SK-N-SH (cell line): Measurements from ENCODE around the gene RPRM. TPM values are rescaled to one million over a fixed set of nuclear protein-coding genes. Genes with fewer than 3 reads are reported as not detected.

Experiments used
- CTCF ChIA-PET: fragments of 300-600, 350-600 bp; formaldehyde crosslinking; extraction: SDS; loops from one replicate; lab custom pipeline; 2021; lab: Yijun Ruan, JAX
- POLR2A ChIA-PET: fragments of 350-600 bp; sonication (Branson Sonifier 250); formaldehyde crosslinking; extraction: SDS; loops from one replicate; lab custom pipeline; 2020; ENCODE audit warnings: antibody characterized with exemption, inconsistent platforms; lab: Yijun Ruan, JAX
- DNase-seq: peaks from one replicate; pipeline ENCODE4 v3.0.0; 2012
- H2AFZ ChIP-seq: fragments of 200-600 bp; sonication (generic); 2 replicates; pipeline ENCODE4 v1.8.1; 2016; ENCODE audit warnings: antibody characterized with exemption, mild to moderate bottlenecking, low read depth
- H3F3A ChIP-seq: fragments of 200-600 bp; sonication (generic); replicated peaks from 2 replicates; pipeline ENCODE3; 2016; ENCODE audit warnings: antibody characterized with exemption, mild to moderate bottlenecking; ENCODE audit not compliant: insufficient read depth
- H3K27ac ChIP-seq, 2 experiments: fragments of 200-500 bp in 1 of 2; fragments of 200-600 bp in 1 of 2; sonication (Bioruptor generic) in 1 of 2; sonication (generic), shearing (Covaris generic) in 1 of 2; 2 replicates each; pipeline versions ENCODE4 v1.5.1 to v1.6.1; 2014 to 2016; ENCODE audit warnings: low read depth in 2 of 2, inconsistent platforms in 1 of 2, low read length in 1 of 2, mild to moderate bottlenecking in 1 of 2, mixed read lengths in 1 of 2
- H3K27me3 ChIP-seq: fragments of 200-600 bp; sonication (generic), shearing (Covaris generic); 2 replicates; pipeline ENCODE4 v1.6.1; 2016; ENCODE audit warnings: mixed run types; ENCODE audit not compliant: insufficient read depth
- H3K36me3 ChIP-seq, 2 experiments: fragments of 200-500 bp in 1 of 2; fragments of 200-600 bp in 1 of 2; sonication (Bioruptor generic) in 1 of 2; sonication (generic) in 1 of 2; replicated peaks in 1 of 2; 2 replicates each; pipeline versions ENCODE3 to v1.5.1; 2014 to 2016; ENCODE audit warnings: low read length in 1 of 2, mild to moderate bottlenecking in 1 of 2; ENCODE audit not compliant: insufficient read depth in 2 of 2, control insufficient read depth in 1 of 2
- H3K4me1 ChIP-seq, 2 experiments: fragments of 200-500 bp in 1 of 2; fragments of 200-600 bp in 1 of 2; sonication (Bioruptor generic) in 1 of 2; sonication (generic), shearing (Covaris generic) in 1 of 2; 2 replicates each; pipeline versions ENCODE4 v1.5.1 to v1.6.1; 2014 to 2016; ENCODE audit warnings: low read depth in 1 of 2, low read length in 1 of 2, mixed run types in 1 of 2; ENCODE audit not compliant: insufficient read depth in 2 of 2, control insufficient read depth in 1 of 2
- H3K4me2 ChIP-seq: fragments of 200-600 bp; sonication (generic), shearing (Covaris generic); 2 replicates; pipeline ENCODE4 v1.6.1; 2017; ENCODE audit warnings: mixed run types
- H3K4me3 ChIP-seq, 2 experiments: fragments of 200-500 bp in 1 of 2; fragments of 200-600 bp in 1 of 2; sonication (Bioruptor generic) in 1 of 2; sonication (generic), shearing (Covaris generic) in 1 of 2; 2 replicates each; pipeline versions ENCODE4 v1.5.1 to v1.8.1; 2014 to 2016; ENCODE audit warnings: low read depth in 2 of 2, inconsistent platforms in 1 of 2, low read length in 1 of 2, mild to moderate bottlenecking in 1 of 2, mixed read lengths in 1 of 2, moderate library complexity in 1 of 2
- H3K79me2 ChIP-seq: fragments of 200-600 bp; sonication (generic); 2 replicates; pipeline ENCODE4 v1.8.1; 2017; ENCODE audit warnings: mild to moderate bottlenecking; ENCODE audit not compliant: insufficient read depth
- H3K9ac ChIP-seq: fragments of 200-600 bp; sonication (generic); 2 replicates; pipeline ENCODE4 v1.6.1; 2017; ENCODE audit warnings: mixed run types
- H3K9me2 ChIP-seq: fragments of 200-600 bp; sonication (generic); 2 replicates; pipeline ENCODE4 v1.6.1; 2017; ENCODE audit warnings: mixed run types
- H3K9me3 ChIP-seq: fragments of 200-600 bp; sonication (generic); 2 replicates; pipeline ENCODE4 v1.6.1; 2017; ENCODE audit warnings: mixed run types, mild to moderate bottlenecking, moderate library complexity
- H4K20me1 ChIP-seq: fragments of 200-600 bp; sonication (generic); 2 replicates; pipeline ENCODE4 v1.6.1; 2017; ENCODE audit warnings: mild to moderate bottlenecking, mixed run types; ENCODE audit not compliant: insufficient read depth
- CHD2 ChIP-seq: fragments of 150-350 bp; IDR thresholded peaks from 2 replicates; pipeline ENCODE4 v1.6.1; 2018; ENCODE audit warnings: low read length; ENCODE audit not compliant: partially characterized antibody
- EZH2phosphoT487 ChIP-seq: fragments of 200-600 bp; sonication (generic); IDR thresholded peaks from 2 replicates; pipeline ENCODE4 v1.6.1; 2017; ENCODE audit warnings: low read depth, mixed run types, mild to moderate bottlenecking, antibody characterized with exemption, moderate library complexity, borderline replicate concordance
- FOSL2 ChIP-seq: IDR thresholded peaks from 2 replicates; pipeline ENCODE4 v1.4.0; 2012; ENCODE audit warnings: low read depth, mild to moderate bottlenecking, moderate library complexity, borderline replicate concordance
- JUND ChIP-seq: IDR thresholded peaks from 2 replicates; pipeline ENCODE4 v1.4.0; 2012
- MAX ChIP-seq: IDR thresholded peaks from 2 replicates; pipeline ENCODE4 v1.4.0; 2012; ENCODE audit warnings: low read depth
- MXI1 ChIP-seq: IDR thresholded peaks from 2 replicates; pipeline ENCODE4 v1.6.1; 2012; ENCODE audit warnings: mild to moderate bottlenecking, low read depth, low read length, improper control_type of control experiment
- NFIC ChIP-seq: IDR thresholded peaks from 2 replicates; pipeline ENCODE4 v1.4.0; 2012; ENCODE audit warnings: borderline replicate concordance
- RAD21 ChIP-seq: IDR thresholded peaks from 2 replicates; pipeline ENCODE4 v1.6.1; 2012; ENCODE audit warnings: mild to moderate bottlenecking, low read length
- SIN3A ChIP-seq: IDR thresholded peaks from 2 replicates; pipeline ENCODE4 v1.6.1; 2012; ENCODE audit warnings: low read depth, mild to moderate bottlenecking, low read length, moderate library complexity, borderline replicate concordance
- TAF1 ChIP-seq: IDR thresholded peaks from 2 replicates; pipeline ENCODE4 v1.6.1; 2012; ENCODE audit warnings: low read depth, mild to moderate bottlenecking, low read length, moderate library complexity, borderline replicate concordance
- ZBTB33 ChIP-seq: IDR thresholded peaks from 2 replicates; pipeline ENCODE4 v1.4.0; 2012; ENCODE audit warnings: low read depth, borderline replicate concordance
- WGBS: methylation state at CpG from one replicate; pipeline ENCODE4 v1.1.6; 2017; ENCODE audit warnings: low lambda C conversion rate; 5-methylcytosine and 5-hydroxymethylcytosine counted together
- polyA plus RNA-seq, 3 experiments: library from polyadenylated mRNA; depleted of rRNA; stranded (reverse); fragments of >200 nt; gene quantifications; 2 replicates each; pipeline ENCODE4 v1.2.3, GENCODE V29; 2012

RPRM gene
- polyA plus RNA-seq, 1 of the 3 experiments (the other 2 are of a cell fraction) = 0.03 TPM

- no peaks in the 10 kb centered on the region for H3F3A ChIP-seq
- WGBS = 0% methylated on average over 1 of the region's 1 CpG
- H3K4me1 ChIP-seq = no peaks in the 10 kb centered on the region
- no peaks in the 10 kb centered on the region for H3K36me3 ChIP-seq
- H2AFZ ChIP-seq = no peak overlapping the region
- H3K27ac ChIP-seq = no peak overlapping the region
- H3K9me2 ChIP-seq = no peaks in the 10 kb centered on the region
- POLR2A ChIA-PET = no interaction called here
- H4K20me1 ChIP-seq = no peaks in the 10 kb centered on the region
- H3K4me3 ChIP-seq = no peak overlapping the region
- DNase-seq = no peak
- no peak overlapping the region for H3K9ac ChIP-seq
- no peak overlapping the region for H3K4me2 ChIP-seq
- CTCF ChIA-PET = interaction anchor here (0.7 kb wide), 1 partner anchor 24 kb away, joined by 3 read pairs; no protein-coding TSS in a partner anchor
- no peak for TF ChIP-seq MAX
- no peak for TF ChIP-seq MXI1
- no peak for TF ChIP-seq RAD21
- TF ChIP-seq TAF1 = no peak
- no peak for TF ChIP-seq JUND
- no peak for TF ChIP-seq SIN3A
- TF ChIP-seq CHD2 = no peak
- no peak for TF ChIP-seq NFIC
- TF ChIP-seq ZBTB33 = no peak
- H3K79me2 ChIP-seq = no peaks in the 10 kb centered on the region
- no peaks in the 10 kb centered on the region for H3K9me3 ChIP-seq
- no peaks in the 10 kb centered on the region; the same call in 1 of the 2 replicates for H3K27me3 ChIP-seq
Measured at GRCh38 chr2:153495725-153496124, 17.2 kb upstream of the RPRM start.

- Histone ChIP-seq H3K36me3 (no peaks in the 10 kb centered on the region), H3K4me2 (no peak overlapping the region), H3K9ac (no peak overlapping the region), H3K9me2 (no peaks in the 10 kb centered on the region), H3K4me3 (no peak overlapping the region), H4K20me1 (no peaks in the 10 kb centered on the region), H2AFZ (no peak overlapping the region), H3F3A (no peaks in the 10 kb centered on the region), H3K79me2 (no peaks in the 10 kb centered on the region), H3K27me3 (peaks cover 10% of the 10 kb centered on the region; the same call in 1 of the 2 replicates), H3K9me3 (no peaks in the 10 kb centered on the region), H3K27ac (no peak overlapping the region), H3K4me1 (no peaks in the 10 kb centered on the region)
- no peak for DNase-seq
- ChIA-PET POLR2A (no interaction called here), CTCF (interaction anchor here (0.7 kb wide), 1 partner anchor 17 kb away, joined by 3 read pairs; no protein-coding TSS in a partner anchor)
- TF ChIP-seq FOSL2 (no peak), EZH2phosphoT487 (no peak)
- WGBS = 28% methylated on average over 3 of the region's 3 CpGs
Measured at GRCh38 chr2:153488072-153488471, 9.5 kb upstream of the RPRM start.
